HEK293 (cell line): Measurements from ENCODE around the gene CAPN7.

Experiments used
- ELK4 ChIP-seq: IDR thresholded peaks from 2 replicates; pipeline ENCODE4 v1.6.1; 2011; ENCODE audit warnings: mild to moderate bottlenecking, low read depth, low read length, borderline replicate concordance
- GLIS1 ChIP-seq: fragments of 450-650 bp; formaldehyde crosslinking; IDR thresholded peaks from 2 replicates; pipeline ENCODE4 v1.5.1; 2016; ENCODE audit warnings: missing biosample characterization, missing genetic modification characterization
- IKZF3 ChIP-seq: fragments of 450-650 bp; IDR thresholded peaks from 2 replicates; pipeline ENCODE4 v1.5.0; 2018; ENCODE audit warnings: missing biosample characterization, mild to moderate bottlenecking, missing genetic modification characterization, moderate library complexity
- KLF9 ChIP-seq: fragments of 450-650 bp; formaldehyde crosslinking; IDR thresholded peaks from 2 replicates; pipeline ENCODE4 v1.5.1; 2016; ENCODE audit warnings: missing biosample characterization, missing genetic modification characterization, low read depth
- MYNN ChIP-seq: fragments of 450-650 bp; formaldehyde crosslinking; IDR thresholded peaks from 2 replicates; pipeline ENCODE4 v1.5.1; 2016; ENCODE audit warnings: missing biosample characterization, missing genetic modification characterization, borderline replicate concordance
- PRDM4 ChIP-seq: fragments of 450-650 bp; formaldehyde crosslinking; IDR thresholded peaks from 2 replicates; pipeline ENCODE4 v1.5.1; 2017; ENCODE audit warnings: missing biosample characterization, missing genetic modification characterization
- SALL2 ChIP-seq: fragments of 450-650 bp; formaldehyde crosslinking; IDR thresholded peaks from 2 replicates; pipeline ENCODE4 v1.5.0; 2017; ENCODE audit warnings: missing biosample characterization, mild to moderate bottlenecking, missing genetic modification characterization, borderline replicate concordance
- SCRT2 ChIP-seq: fragments of 450-650 bp; formaldehyde crosslinking; IDR thresholded peaks from 2 replicates; pipeline ENCODE4 v1.5.1; 2016; ENCODE audit warnings: missing biosample characterization, missing genetic modification characterization
- YY1 ChIP-seq: fragments of 450-650 bp; formaldehyde crosslinking; IDR thresholded peaks from 2 replicates; pipeline ENCODE4 v1.5.1; 2018; ENCODE audit warnings: missing biosample characterization, missing genetic modification characterization
- ZBTB26 ChIP-seq: fragments of 450-650 bp; formaldehyde crosslinking; optimal IDR thresholded peaks from 2 replicates; pipeline ENCODE3; 2016; ENCODE audit warnings: missing biosample characterization, mild to moderate bottlenecking, missing genetic modification characterization
- ZNF140 ChIP-seq: fragments of 450-650 bp; formaldehyde crosslinking; IDR thresholded peaks from 2 replicates; pipeline ENCODE4 v1.5.1; 2016; ENCODE audit warnings: missing biosample characterization, missing genetic modification characterization
- ZNF155 ChIP-seq: fragments of 450-650 bp; formaldehyde crosslinking; IDR thresholded peaks from 2 replicates; pipeline ENCODE4 v1.5.1; 2016; ENCODE audit warnings: missing biosample characterization, missing genetic modification characterization
- ZNF211 ChIP-seq: fragments of 450-650 bp; formaldehyde crosslinking; IDR thresholded peaks from 2 replicates; pipeline ENCODE4 v1.5.1; 2016; ENCODE audit warnings: low read depth, missing biosample characterization, missing genetic modification characterization
- ZNF223 ChIP-seq: fragments of 450-650 bp; formaldehyde crosslinking; IDR thresholded peaks from 2 replicates; pipeline ENCODE4 v1.5.1; 2016; ENCODE audit warnings: missing biosample characterization, missing genetic modification characterization
- ZNF248 ChIP-seq: fragments of 450-650 bp; formaldehyde crosslinking; IDR thresholded peaks from 2 replicates; pipeline ENCODE4 v1.5.1; 2017; ENCODE audit warnings: missing biosample characterization, missing genetic modification characterization
- ZNF335 ChIP-seq: fragments of 450-650 bp; formaldehyde crosslinking; conservative IDR thresholded peaks from 2 replicates; pipeline ENCODE4 v1.5.1; 2016; ENCODE audit warnings: missing biosample characterization, missing genetic modification characterization
- ZNF350 ChIP-seq: fragments of 450-650 bp; formaldehyde crosslinking; IDR thresholded peaks from 2 replicates; pipeline ENCODE4 v1.5.0; 2017; ENCODE audit warnings: missing biosample characterization, mild to moderate bottlenecking, missing genetic modification characterization
- ZNF398 ChIP-seq: fragments of 450-650 bp; formaldehyde crosslinking; IDR thresholded peaks from 2 replicates; pipeline ENCODE4 v1.5.1; 2017; ENCODE audit warnings: missing biosample characterization, missing genetic modification characterization
- ZNF488 ChIP-seq: fragments of 450-650 bp; formaldehyde crosslinking; IDR thresholded peaks from 2 replicates; pipeline ENCODE4 v1.5.1; 2016; ENCODE audit warnings: missing biosample characterization, missing genetic modification characterization
- ZNF510 ChIP-seq: fragments of 450-650 bp; formaldehyde crosslinking; IDR thresholded peaks from 2 replicates; pipeline ENCODE4 v1.5.1; 2018; ENCODE audit warnings: mild to moderate bottlenecking, missing genetic modification characterization, missing biosample characterization; ENCODE audit not compliant: insufficient replicate concordance
- ZNF529 ChIP-seq: fragments of 450-650 bp; formaldehyde crosslinking; IDR thresholded peaks from 2 replicates; pipeline ENCODE4 v1.5.1; 2017; ENCODE audit warnings: missing genetic modification characterization, missing biosample characterization; ENCODE audit not compliant: insufficient replicate concordance
- ZNF561 ChIP-seq: fragments of 450-650 bp; IDR thresholded peaks from 2 replicates; pipeline ENCODE4 v1.5.1; 2018; ENCODE audit warnings: missing biosample characterization, missing genetic modification characterization, borderline replicate concordance
- ZNF585B ChIP-seq: fragments of 450-650 bp; formaldehyde crosslinking; IDR thresholded peaks from 2 replicates; pipeline ENCODE4 v1.5.1; 2016; ENCODE audit warnings: missing biosample characterization, missing genetic modification characterization
- ZNF600 ChIP-seq: fragments of 450-650 bp; formaldehyde crosslinking; IDR thresholded peaks from 2 replicates; pipeline ENCODE4 v1.5.1; 2016; ENCODE audit warnings: missing biosample characterization, missing genetic modification characterization
- ZNF610 ChIP-seq: fragments of 450-650 bp; formaldehyde crosslinking; IDR thresholded peaks from 2 replicates; pipeline ENCODE4 v1.5.1; 2016; ENCODE audit warnings: missing biosample characterization, missing genetic modification characterization, borderline replicate concordance
- ZSCAN18 ChIP-seq: fragments of 450-650 bp; formaldehyde crosslinking; IDR thresholded peaks from 2 replicates; pipeline ENCODE4 v1.5.1; 2016; ENCODE audit warnings: missing biosample characterization, missing genetic modification characterization

CAPN7 gene

GRCh38 chr3:15205934-15206661 is at the start of gene CAPN7 (continued):
- peak; percentile 35 for TF ChIP-seq GLIS1 (tag by site-specific recombination)
- TF ChIP-seq MYNN (tag by site-specific recombination), result no peak
- no peak; the same call in 1 of the 2 replicates for TF ChIP-seq ZNF398
- 0 out of 2 replicates have a peak, but pooled peaks have one; percentile 39 for TF ChIP-seq ZNF561 (tag by site-specific recombination)
- TF ChIP-seq ZNF248 (tag by site-specific recombination), result no peak
- peak; percentile 80 for TF ChIP-seq KLF9
- no peak for TF ChIP-seq SALL2 (tag by site-specific recombination)
- TF ChIP-seq ZNF610 (tag by site-specific recombination), result 0 out of 2 replicates have a peak, but pooled peaks have one; percentile 32
- TF ChIP-seq ZNF223 (tag by site-specific recombination), result no peak
- TF ChIP-seq PRDM4 (tag by site-specific recombination), result no peak
- TF ChIP-seq ZSCAN18 (tag by site-specific recombination), result no peak
- no peak for TF ChIP-seq ZNF510 (tag by site-specific recombination)
- peak; percentile 93 for TF ChIP-seq ZBTB26 (tag by site-specific recombination)
- TF ChIP-seq ZNF529 (tag by site-specific recombination), result no peak
- no peak for TF ChIP-seq ZNF350 (tag by site-specific recombination)
- no peak for TF ChIP-seq IKZF3
- TF ChIP-seq ZNF488, result no peak
- TF ChIP-seq ZNF155 (tag by site-specific recombination), result no peak
- TF ChIP-seq ZNF335, result peak; percentile 82; the same call in 1 of the 2 replicates
- TF ChIP-seq ELK4, result no peak
- no peak for TF ChIP-seq SCRT2 (tag by site-specific recombination)
- peak; percentile 84 for TF ChIP-seq ZNF600
- peak; percentile 84; the same call in 1 of the 2 replicates for TF ChIP-seq YY1
- TF ChIP-seq ZNF585B (tag by site-specific recombination), result no peak
- TF ChIP-seq ZNF211, result no peak
- no peak for TF ChIP-seq ZNF140 (tag by site-specific recombination)
